Liver (tissue), 9 donors: Measurements from ENCODE around the gene PDK2. TPM values are rescaled to one million over a fixed set of nuclear protein-coding genes. Genes with fewer than 3 reads are reported as not detected.
A peak's percentile ranks its signal among the peaks of the same experiment; 100 is the strongest.

ENCODE experiments used
- DNase-seq: peaks from one replicate; pipeline ENCODE4 v3.0.0-alpha.2; 2017; ENCODE audit warnings: low spot score
- H3K27ac ChIP-seq, 2 donors: one replicate each; pipeline ENCODE4 v1.7.0; 2013; ENCODE audit warnings: inconsistent platforms in 2 of 2, low read length in 2 of 2, control low read depth in 1 of 2, low read depth in 1 of 2, mild to moderate bottlenecking in 1 of 2
- H3K27me3 ChIP-seq, 4 donors: one replicate each; pipeline versions ENCODE4 v1.6.1 to v1.7.0; 2013; ENCODE audit warnings: low read length in 3 of 4, inconsistent platforms in 1 of 4, mild to moderate bottlenecking in 1 of 4, moderate library complexity in 1 of 4; ENCODE audit not compliant: control insufficient read depth in 4 of 4, insufficient read depth in 4 of 4
- H3K36me3 ChIP-seq, 4 donors: one replicate each; pipeline versions ENCODE4 v1.6.1 to v1.7.0; 2013; ENCODE audit warnings: low read length in 3 of 4, mild to moderate bottlenecking in 3 of 4, low read depth in 1 of 4, moderate library complexity in 1 of 4; ENCODE audit not compliant: control insufficient read depth in 4 of 4, insufficient read depth in 3 of 4
- H3K4me1 ChIP-seq, 4 donors: one replicate each; pipeline versions ENCODE4 v1.6.1 to v1.7.0; 2013; ENCODE audit warnings: low read length in 3 of 4, mild to moderate bottlenecking in 3 of 4, moderate library complexity in 1 of 4; ENCODE audit not compliant: control insufficient read depth in 4 of 4, insufficient read depth in 4 of 4
- H3K4me3 ChIP-seq, 3 donors: one replicate each; pipeline versions ENCODE4 v1.6.1 to v1.7.0; 2013; ENCODE audit warnings: low read length in 3 of 3, control low read depth in 1 of 3, low read depth in 1 of 3, mild to moderate bottlenecking in 1 of 3
- H3K9ac ChIP-seq, 2 donors: one replicate each; pipeline ENCODE4 v1.7.0; 2013; ENCODE audit warnings: low read length in 2 of 2, mild to moderate bottlenecking in 2 of 2, moderate library complexity in 2 of 2, control low read depth in 1 of 2, low read depth in 1 of 2
- H3K9me3 ChIP-seq, 4 donors: one replicate each; pipeline versions ENCODE4 v1.6.1 to v1.7.0; 2013; ENCODE audit warnings: low read length in 3 of 4; ENCODE audit not compliant: control insufficient read depth in 4 of 4
- ATF3 ChIP-seq: IDR thresholded peaks from 2 replicates; pipeline ENCODE4 v1.6.1; 2016; ENCODE audit warnings: antibody characterized with exemption
- EGR1 ChIP-seq, 2 donors: IDR thresholded peaks; 2 replicates each; pipeline ENCODE4 v1.6.1; 2016 to 2018; ENCODE audit warnings: antibody characterized with exemption in 2 of 2, low read depth in 2 of 2
- GABPA ChIP-seq, 2 donors: IDR thresholded peaks in 1 of 2; conservative IDR thresholded peaks in 1 of 2; 2 replicates each; pipeline ENCODE4 v1.6.1; 2016; ENCODE audit warnings: antibody characterized with exemption in 2 of 2, mild to moderate bottlenecking in 1 of 2, moderate library complexity in 1 of 2
- HNF4A ChIP-seq, 2 donors: conservative IDR thresholded peaks; 2 replicates each; pipeline ENCODE4 v1.6.1; 2016; ENCODE audit warnings: antibody characterized with exemption in 2 of 2, mild to moderate bottlenecking in 2 of 2
- HNF4G ChIP-seq: IDR thresholded peaks from 2 replicates; pipeline ENCODE4 v1.6.1; 2016; ENCODE audit warnings: antibody characterized with exemption
- JUND ChIP-seq, 2 donors: IDR thresholded peaks; 2 replicates each; pipeline ENCODE4 v1.6.1; 2016; ENCODE audit warnings: antibody characterized with exemption in 2 of 2
- NR2F2 ChIP-seq: IDR thresholded peaks from 2 replicates; pipeline ENCODE4 v1.6.1; 2016; ENCODE audit warnings: antibody characterized with exemption
- RXRA ChIP-seq, 2 donors: IDR thresholded peaks; 2 replicates each; pipeline ENCODE4 v1.6.1; 2017 to 2018; ENCODE audit warnings: antibody characterized with exemption in 2 of 2, mild to moderate bottlenecking in 1 of 2
- SP1 ChIP-seq: IDR thresholded peaks from 2 replicates; pipeline ENCODE4 v1.6.1; 2018; ENCODE audit warnings: antibody characterized with exemption, mild to moderate bottlenecking
- TAF1 ChIP-seq: conservative IDR thresholded peaks from 2 replicates; pipeline ENCODE4 v1.6.1; 2016; ENCODE audit warnings: antibody characterized with exemption, mild to moderate bottlenecking
- YY1 ChIP-seq: IDR thresholded peaks from 2 replicates; pipeline ENCODE4 v1.6.1; 2016; ENCODE audit warnings: antibody characterized with exemption, mild to moderate bottlenecking
- ZBTB33 ChIP-seq: IDR thresholded peaks from 2 replicates; pipeline ENCODE4 v1.6.1; 2016; ENCODE audit warnings: antibody characterized with exemption
- WGBS: extraction: QIAGEN DNeasy Blood & Tissue Kit; methylation state at CpG from one replicate; pipeline ENCODE4 v1.1.7; 2013; 5-methylcytosine and 5-hydroxymethylcytosine counted together
- polyA plus RNA-seq, 2 donors: library from polyadenylated mRNA; stranded (reverse) in 1 of 2; unstranded in 1 of 2; fragments of 200-250 nt in 1 of 2; fragments of >200 nt in 1 of 2; fragmentation: Nextera tagmentation in 1 of 2; extraction: Ambion mirVana in 1 of 2; gene quantifications; one replicate each; pipeline versions ENCODE4 v1.2.1 to v1.2.3, GENCODE V29; 2013 to 2015
- total RNA-seq, 2 donors: library from RNA; depleted of rRNA; stranded (reverse); fragments of >200 nt; gene quantifications; one replicate each; pipeline ENCODE4 v1.2.3, GENCODE V29; 2014
- TF ChIP-seq, protein P1 (sequence below): fragments of 150-350 bp; IDR thresholded peaks from 2 replicates; pipeline ENCODE4 v1.5.1; 2017; ENCODE audit warnings: improper control_type of control experiment, low read depth, low read length; ENCODE audit not compliant: missing input control
- TF ChIP-seq, protein P2 (sequence below): IDR thresholded peaks from 2 replicates; pipeline ENCODE4 v1.6.1; 2016; ENCODE audit warnings: antibody characterized with exemption, mild to moderate bottlenecking
- donor health status: healthy.
- donor health status: healthy.
- donor health status: healthy.
- donor health status: healthy.
- donor health status: healthy.

The PDK2 gene
- total and polyA plus RNA-seq, 4 donors = 8.6 to 36.6 (median 28.5) TPM

- Histone ChIP-seq H3K27ac (no peak overlapping the region), H3K9me3 (no peaks in the 10 kb centered on the region), H3K4me1 (peaks cover 0 to 22% (median 6%) of the 10 kb centered on the region in 4 donors), H3K9ac (no peak overlapping the region), H3K27me3 (peaks cover 0 to 3% (median 0%) of the 10 kb centered on the region in 4 donors), H3K36me3 (no peaks in the 10 kb centered on the region), H3K4me3 (no peak overlapping the region)
- 81% methylated on average over 2 of the region's 2 CpGs for WGBS
- TF ChIP-seq TAF1 (no peak), SP1 (no peak)
- DNase-seq = no peak
These were observed 43.5 kb upstream of the PDK2 start for GRCh38 chr17:50051606-50052005.

GRCh38 chr17:50052241-50052796 lies 42.8 kb upstream of the PDK2 start:
- peaks cover 0 to 28% (median 6%) of the 10 kb centered on the region in 4 donors for H3K4me1 ChIP-seq
- DNase-seq = no peak

GRCh38 chr17:50052822-50053653 lies 42.1 kb upstream of the PDK2 start:
- peaks cover 0 to 28% (median 6%) of the 10 kb centered on the region in 4 donors for H3K4me1 ChIP-seq
- H3K9ac ChIP-seq = no peak overlapping the region
- no peak overlapping the region for H3K4me3 ChIP-seq
- WGBS = 60% methylated on average over 7 of the region's 7 CpGs
- H3K9me3 ChIP-seq = no peaks in the 10 kb centered on the region
- no peaks in the 10 kb centered on the region for H3K36me3 ChIP-seq
- H3K27me3 ChIP-seq = peaks cover 0 to 3% (median 0%) of the 10 kb centered on the region in 4 donors
- no peak for DNase-seq
- peak overlapping the region in 1 of 2 donors; percentile 15 for H3K27ac ChIP-seq
- TF ChIP-seq YY1 (no peak), ATF3 (no peak), ZBTB33 (no peak), HNF4G (no peak), JUND (IDR thresholded peaks at IDR 0.05) (no peak), NR2F2 (peak; percentile 98), RXRA (IDR thresholded peaks at IDR 0.05) (no peak), EGR1 (IDR thresholded peaks at IDR 0.05; ENCODE audit: low read depth in 2 of 2) (no peak), HNF4A (conservative IDR thresholded peaks at IDR 0.05) (no peak), TAF1 (no peak), GABPA (IDR thresholded peaks at IDR 0.05 in 1 of 2, conservative IDR thresholded peaks at IDR 0.05 in 1 of 2) (no peak), SP1 (peak; percentile 37)
- TF ChIP-seq, protein P1, sequence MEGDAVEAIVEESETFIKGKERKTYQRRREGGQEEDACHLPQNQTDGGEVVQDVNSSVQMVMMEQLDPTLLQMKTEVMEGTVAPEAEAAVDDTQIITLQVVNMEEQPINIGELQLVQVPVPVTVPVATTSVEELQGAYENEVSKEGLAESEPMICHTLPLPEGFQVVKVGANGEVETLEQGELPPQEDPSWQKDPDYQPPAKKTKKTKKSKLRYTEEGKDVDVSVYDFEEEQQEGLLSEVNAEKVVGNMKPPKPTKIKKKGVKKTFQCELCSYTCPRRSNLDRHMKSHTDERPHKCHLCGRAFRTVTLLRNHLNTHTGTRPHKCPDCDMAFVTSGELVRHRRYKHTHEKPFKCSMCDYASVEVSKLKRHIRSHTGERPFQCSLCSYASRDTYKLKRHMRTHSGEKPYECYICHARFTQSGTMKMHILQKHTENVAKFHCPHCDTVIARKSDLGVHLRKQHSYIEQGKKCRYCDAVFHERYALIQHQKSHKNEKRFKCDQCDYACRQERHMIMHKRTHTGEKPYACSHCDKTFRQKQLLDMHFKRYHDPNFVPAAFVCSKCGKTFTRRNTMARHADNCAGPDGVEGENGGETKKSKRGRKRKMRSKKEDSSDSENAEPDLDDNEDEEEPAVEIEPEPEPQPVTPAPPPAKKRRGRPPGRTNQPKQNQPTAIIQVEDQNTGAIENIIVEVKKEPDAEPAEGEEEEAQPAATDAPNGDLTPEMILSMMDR = no peak
- TF ChIP-seq, protein P2, sequence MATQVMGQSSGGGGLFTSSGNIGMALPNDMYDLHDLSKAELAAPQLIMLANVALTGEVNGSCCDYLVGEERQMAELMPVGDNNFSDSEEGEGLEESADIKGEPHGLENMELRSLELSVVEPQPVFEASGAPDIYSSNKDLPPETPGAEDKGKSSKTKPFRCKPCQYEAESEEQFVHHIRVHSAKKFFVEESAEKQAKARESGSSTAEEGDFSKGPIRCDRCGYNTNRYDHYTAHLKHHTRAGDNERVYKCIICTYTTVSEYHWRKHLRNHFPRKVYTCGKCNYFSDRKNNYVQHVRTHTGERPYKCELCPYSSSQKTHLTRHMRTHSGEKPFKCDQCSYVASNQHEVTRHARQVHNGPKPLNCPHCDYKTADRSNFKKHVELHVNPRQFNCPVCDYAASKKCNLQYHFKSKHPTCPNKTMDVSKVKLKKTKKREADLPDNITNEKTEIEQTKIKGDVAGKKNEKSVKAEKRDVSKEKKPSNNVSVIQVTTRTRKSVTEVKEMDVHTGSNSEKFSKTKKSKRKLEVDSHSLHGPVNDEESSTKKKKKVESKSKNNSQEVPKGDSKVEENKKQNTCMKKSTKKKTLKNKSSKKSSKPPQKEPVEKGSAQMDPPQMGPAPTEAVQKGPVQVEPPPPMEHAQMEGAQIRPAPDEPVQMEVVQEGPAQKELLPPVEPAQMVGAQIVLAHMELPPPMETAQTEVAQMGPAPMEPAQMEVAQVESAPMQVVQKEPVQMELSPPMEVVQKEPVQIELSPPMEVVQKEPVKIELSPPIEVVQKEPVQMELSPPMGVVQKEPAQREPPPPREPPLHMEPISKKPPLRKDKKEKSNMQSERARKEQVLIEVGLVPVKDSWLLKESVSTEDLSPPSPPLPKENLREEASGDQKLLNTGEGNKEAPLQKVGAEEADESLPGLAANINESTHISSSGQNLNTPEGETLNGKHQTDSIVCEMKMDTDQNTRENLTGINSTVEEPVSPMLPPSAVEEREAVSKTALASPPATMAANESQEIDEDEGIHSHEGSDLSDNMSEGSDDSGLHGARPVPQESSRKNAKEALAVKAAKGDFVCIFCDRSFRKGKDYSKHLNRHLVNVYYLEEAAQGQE = peak; percentile 27

More at GRCh38 chr17:50052241-50052796, 42.8 kb upstream of the PDK2 start:
- H3K9me3 ChIP-seq = no peaks in the 10 kb centered on the region
- no peak overlapping the region for H3K9ac ChIP-seq
- H3K4me3 ChIP-seq = no peak overlapping the region
- 67% methylated on average over 6 of the region's 6 CpGs for WGBS
- H3K27me3 ChIP-seq = peaks cover 0 to 3% (median 0%) of the 10 kb centered on the region in 4 donors
- no peaks in the 10 kb centered on the region for H3K36me3 ChIP-seq
- H3K27ac ChIP-seq = no peak overlapping the region
- TF ChIP-seq, protein P1 = no peak
